Peyer's patch (tissue), 4 donors: ENCODE results near the gene TRABD2A.

Source experiments
- CTCF ChIP-seq, 6 experiments: fragments of 450-650 bp in 4 of 6; fragments of 200-600 bp in 2 of 6; sonication (generic) in 1 of 6; IDR thresholded peaks; one replicate each; pipeline ENCODE4 v1.5.1; 2017 to 2019; ENCODE audit warnings: antibody characterized with exemption in 6 of 6, mild to moderate bottlenecking in 3 of 6, moderate library complexity in 1 of 6
- POLR2A ChIP-seq, 2 donors: fragments of 450-650 bp; IDR thresholded peaks; one replicate each; pipeline ENCODE4 v1.5.1; 2017; ENCODE audit warnings: antibody characterized with exemption in 2 of 2, mild to moderate bottlenecking in 2 of 2, moderate library complexity in 2 of 2

GRCh38 chr2:84797271-84797670, 83.6 kb downstream of the TRABD2A start:
- TF ChIP-seq POLR2A (IDR thresholded peaks at IDR 0.05) (no peak), CTCF (IDR thresholded peaks at IDR 0.05) (no peak)
